A549 (cell line): ENCODE measurements around the gene GRHL1. TPM values are rescaled to one million over a fixed set of nuclear protein-coding genes. Genes with fewer than 3 reads are reported as not detected.

Source experiments
- ATAC-seq, 2 experiments: fragments of 200-7000 bp in 1 of 2; fragments of >200 bp in 1 of 2; cut with Nextera tagmentation in 1 of 2; cut with Tn5 transposase in 1 of 2; 3 replicates each; pipeline versions ENCODE4 v1.8.0 to v1.9.1; 2018 to 2020; ENCODE audit warnings: mild to moderate bottlenecking in 1 of 2, moderate library complexity in 1 of 2
- CTCF ChIA-PET: fragments of 300-600 bp; sonication (Branson Sonifier 250); formaldehyde crosslinking; extraction: SDS; loops from one replicate; lab custom pipeline; 2021; ENCODE audit warnings: antibody characterized with exemption, inconsistent platforms; lab: Yijun Ruan, JAX
- POLR2A ChIA-PET: fragments of 350-600 bp; formaldehyde crosslinking; extraction: SDS; loops from one replicate; lab custom pipeline; 2021; ENCODE audit warnings: antibody characterized with exemption, inconsistent platforms; lab: Yijun Ruan, JAX
- DNase-seq, 2 experiments: peaks; one replicate each; pipeline versions ENCODE4 v3.0.0 to v3.0.0-alpha.2; 2011 to 2016; ENCODE audit warnings: low read depth in 1 of 2, low spot score in 1 of 2
- FAIRE-seq: peaks from 2 replicates; lab custom pipeline; 2011; peaks lifted over from hg19 to GRCh38; lab: Jason Lieb, UNC
- H3K27ac ChIP-seq, 2 experiments: fragments of >200 bp; sonication (Bioruptor Twin); formaldehyde crosslinking; 3 replicates each; pipeline ENCODE4 v1.5.1; 2016 to 2017
- H3K4me1 ChIP-seq: fragments of >200 bp; sonication (Bioruptor Twin); formaldehyde crosslinking; 3 replicates; pipeline ENCODE4 v1.6.1; 2016
- H3K4me2 ChIP-seq: fragments of >200 bp; sonication (Bioruptor Twin); formaldehyde crosslinking; 3 replicates; pipeline ENCODE4 v1.6.1; 2016
- H3K4me3 ChIP-seq: fragments of >200 bp; sonication (Bioruptor Twin); formaldehyde crosslinking; 3 replicates; pipeline ENCODE4 v1.5.1; 2016
- H3K9me3 ChIP-seq: fragments of >200 bp; sonication (Bioruptor Twin); formaldehyde crosslinking; 3 replicates; pipeline ENCODE4 v1.6.1; 2016
- CBX2 ChIP-seq: fragments of 200-600 bp; sonication (generic); IDR thresholded peaks from 2 replicates; pipeline ENCODE4 v1.6.1; 2016; ENCODE audit warnings: low read depth, mild to moderate bottlenecking, borderline replicate concordance
- CEBPB ChIP-seq, 2 experiments: fragments of >200 bp in 1 of 2; sonication (Bioruptor Twin) in 1 of 2; formaldehyde crosslinking in 1 of 2; IDR thresholded peaks; 2 replicates each; pipeline ENCODE4 v1.6.1; 2012 to 2016
- CHD2 ChIP-seq: fragments of 150-350 bp; IDR thresholded peaks from 2 replicates; pipeline ENCODE4 v1.6.1; 2014; ENCODE audit warnings: low read length; ENCODE audit not compliant: partially characterized antibody
- EHF ChIP-seq: fragments of 250-450 bp; sonication (Bioruptor Pico); IDR thresholded peaks from 2 replicates; pipeline ENCODE4 v1.5.0; 2020; ENCODE audit warnings: mild to moderate bottlenecking
- ELK1 ChIP-seq: fragments of 150-350 bp; IDR thresholded peaks from 2 replicates; pipeline ENCODE4 v1.6.1; 2014; ENCODE audit warnings: low read depth, mild to moderate bottlenecking, low read length
- EP300 ChIP-seq, 2 experiments: fragments of >200 bp; sonication (Bioruptor Twin); formaldehyde crosslinking; IDR thresholded peaks; 2 replicates in 1 of 2; 3 replicates in 1 of 2; pipeline ENCODE4 v1.6.1; 2016 to 2017
- ESRRA ChIP-seq: fragments of 150-350 bp; IDR thresholded peaks from 2 replicates; pipeline ENCODE4 v1.6.1; 2014; ENCODE audit warnings: mild to moderate bottlenecking, low read length, borderline replicate concordance
- FOSL2 ChIP-seq, 2 experiments: fragments of 450-650 bp in 1 of 2; fragments of >200 bp in 1 of 2; sonication (Bioruptor Twin) in 1 of 2; formaldehyde crosslinking; IDR thresholded peaks; 2 replicates each; pipeline versions ENCODE4 v1.5.0 to v1.6.1; 2016 to 2020; ENCODE audit warnings: mild to moderate bottlenecking in 1 of 2, moderate library complexity in 1 of 2
- GATA3 ChIP-seq: IDR thresholded peaks from 2 replicates; pipeline ENCODE4 v1.6.1; 2012; ENCODE audit warnings: borderline replicate concordance
- HEYL ChIP-seq: fragments of 250-450 bp; sonication (Bioruptor Pico); IDR thresholded peaks from 2 replicates; pipeline ENCODE4 v1.8.0; 2021; ENCODE audit warnings: mild to moderate bottlenecking, moderate library complexity
- JUNB ChIP-seq: fragments of >200 bp; sonication (Bioruptor Twin); formaldehyde crosslinking; IDR thresholded peaks from 2 replicates; pipeline ENCODE4 v1.6.1; 2016
- KDM1A ChIP-seq: fragments of 200-600 bp; sonication (generic); IDR thresholded peaks from 2 replicates; pipeline ENCODE4 v1.6.1; 2016; ENCODE audit warnings: low read depth, mild to moderate bottlenecking
- KDM5A ChIP-seq: fragments of 200-600 bp; sonication (generic); IDR thresholded peaks from 2 replicates; pipeline ENCODE4 v1.6.1; 2016; ENCODE audit warnings: antibody characterized with exemption, mild to moderate bottlenecking
- MAFK ChIP-seq: fragments of 450-650 bp; IDR thresholded peaks from 2 replicates; pipeline ENCODE4 v1.6.1; 2014; ENCODE audit not compliant: partially characterized antibody
- MAZ ChIP-seq: fragments of 150-350 bp; IDR thresholded peaks from 2 replicates; pipeline ENCODE4 v1.6.1; 2014; ENCODE audit warnings: antibody characterized with exemption, low read depth, low read length, borderline replicate concordance
- NFE2L2 ChIP-seq: fragments of 150-350 bp; conservative IDR thresholded peaks from 2 replicates; pipeline ENCODE4 v1.6.1; 2014; ENCODE audit warnings: low read length
- NPAS2 ChIP-seq: fragments of 250-450 bp; sonication (Bioruptor Pico); IDR thresholded peaks from 2 replicates; pipeline ENCODE4 v1.8.0; 2022; ENCODE audit warnings: mild to moderate bottlenecking, moderate library complexity, borderline replicate concordance
- NR3C1 ChIP-seq: fragments of >200 bp; sonication (Bioruptor Twin); formaldehyde crosslinking; IDR thresholded peaks from 3 replicates; pipeline ENCODE4 v1.6.1; 2017
- POLR2A ChIP-seq: IDR thresholded peaks from 2 replicates; pipeline ENCODE4 v1.6.1; 2012; ENCODE audit warnings: mild to moderate bottlenecking, low read length
- RARB ChIP-seq: fragments of 250-450 bp; sonication (Bioruptor Pico); IDR thresholded peaks from 2 replicates; pipeline ENCODE4 v1.8.0; 2021; ENCODE audit warnings: mild to moderate bottlenecking, moderate library complexity
- RFX5 ChIP-seq: fragments of 450-650 bp; IDR thresholded peaks from 2 replicates; pipeline ENCODE4 v1.7.1; 2014; ENCODE audit warnings: antibody characterized with exemption, mild to moderate bottlenecking, moderate library complexity
- RNF2 ChIP-seq: fragments of 200-600 bp; sonication (generic); IDR thresholded peaks from 2 replicates; pipeline ENCODE4 v1.6.1; 2016; ENCODE audit warnings: low read depth, mild to moderate bottlenecking, antibody characterized with exemption, moderate library complexity, borderline replicate concordance
- SREBF2 ChIP-seq: fragments of 450-650 bp; IDR thresholded peaks from 2 replicates; pipeline ENCODE4 v1.6.1; 2014; ENCODE audit warnings: mild to moderate bottlenecking, moderate library complexity
- TFCP2L1 ChIP-seq: fragments of 250-450 bp; sonication (Bioruptor Pico); IDR thresholded peaks from 2 replicates; pipeline ENCODE4 v1.5.0; 2021; ENCODE audit warnings: mild to moderate bottlenecking
- TP53 ChIP-seq: fragments of 250-450 bp; sonication (Bioruptor Pico); IDR thresholded peaks from 2 replicates; pipeline ENCODE4 v1.5.0; 2021; ENCODE audit warnings: mild to moderate bottlenecking, moderate library complexity
- ZSCAN20 ChIP-seq: fragments of 250-450 bp; sonication (Bioruptor Pico); IDR thresholded peaks from 2 replicates; pipeline ENCODE4 v1.8.0; 2022; ENCODE audit warnings: mild to moderate bottlenecking, moderate library complexity
- WGBS: methylation state at CpG from one replicate; pipeline ENCODE4 v1.1.6; 2017; ENCODE audit errors: missing lambda C conversion rate; 5-methylcytosine and 5-hydroxymethylcytosine counted together
- polyA plus RNA-seq, 4 experiments: library from polyadenylated mRNA; depleted of rRNA in 3 of 4; stranded (reverse); fragments of >200 nt; fragmentation: RNase III in 1 of 4; extraction: RNeasy Plus Mini Kit Qiagen cat#74134 plus additional on column Dnase treatment in 1 of 4; gene quantifications; 2 replicates in 3 of 4; 3 replicates in 1 of 4; pipeline ENCODE4 v1.2.3, GENCODE V29; 2011 to 2017
- TF ChIP-seq, protein P1 (sequence below): fragments of >200 bp; sonication (Bioruptor Twin); formaldehyde crosslinking; IDR thresholded peaks from 3 replicates; pipeline ENCODE4 v1.5.1; 2016
- TF ChIP-seq, protein P2 (sequence below): IDR thresholded peaks from 2 replicates; pipeline ENCODE4 v1.6.1; 2012; ENCODE audit warnings: low read depth, borderline replicate concordance
- TF ChIP-seq, protein P3 (sequence below): fragments of >200 bp; sonication (Bioruptor Twin); formaldehyde crosslinking; IDR thresholded peaks from 3 replicates; pipeline ENCODE4 v1.6.1; 2016
- TF ChIP-seq, protein P4 (sequence below): fragments of 450-650 bp; IDR thresholded peaks from 2 replicates; pipeline ENCODE4 v1.6.1; 2014; ENCODE audit warnings: antibody characterized with exemption

Gene GRHL1
- polyA plus RNA-seq, 2 of the 4 experiments (the other 2 are of a cell fraction), result 0.68 to 1.2 TPM

DNA sequence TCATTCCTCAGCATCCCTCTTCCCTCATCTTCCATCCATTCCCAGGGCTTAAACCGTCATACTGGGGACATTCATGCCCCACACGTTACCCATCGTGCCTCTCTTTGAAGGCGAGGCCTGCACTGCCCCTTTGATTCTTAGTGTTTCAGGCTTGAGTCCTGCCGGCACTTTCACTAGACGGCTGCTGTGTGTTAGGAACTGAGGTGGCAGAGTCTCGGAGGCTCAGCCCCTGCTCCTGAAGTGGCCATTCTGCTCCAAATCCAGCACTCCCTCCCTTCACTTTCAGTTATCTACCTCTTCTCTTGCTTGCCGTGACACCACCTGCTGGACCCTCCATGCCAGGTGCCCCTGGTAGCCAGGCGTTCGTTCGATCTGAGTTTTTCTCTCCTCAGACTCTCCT is 43.0 kb downstream of the GRHL1 start:
- H3K4me1 ChIP-seq, result no peaks in the 10 kb centered on the region
- no peak for FAIRE-seq
- no peak overlapping the region for H3K27ac ChIP-seq
- WGBS, result 92% methylated on average over 11 of the region's 11 CpGs
- H3K4me3 ChIP-seq, result no peak overlapping the region
- CTCF ChIA-PET, result interaction anchor here (7.1 kb wide), 1 partner anchor 12 kb away, joined by 58 read pairs; no protein-coding TSS in a partner anchor
- H3K4me2 ChIP-seq, result no peak overlapping the region
- ATAC-seq, result no peak
- POLR2A ChIA-PET, result no interaction called here
- H3K9me3 ChIP-seq, result no peaks in the 10 kb centered on the region
- no peak for DNase-seq
- TF ChIP-seq CHD2 (no peak), MAFK (no peak), NR3C1 (no peak), TFCP2L1 (CRISPR knock-in tag) (no peak), FOSL2 (IDR thresholded peaks at IDR 0.05) (no peak), FOSL2 (CRISPR knock-in tag; IDR thresholded peaks at IDR 0.05) (no peak), RARB (no peak), ESRRA (no peak), NFE2L2 (no peak), HEYL (no peak), EHF (no peak), GATA3 (no peak), RNF2 (no peak), SREBF2 (no peak)
- TF ChIP-seq, protein P1, sequence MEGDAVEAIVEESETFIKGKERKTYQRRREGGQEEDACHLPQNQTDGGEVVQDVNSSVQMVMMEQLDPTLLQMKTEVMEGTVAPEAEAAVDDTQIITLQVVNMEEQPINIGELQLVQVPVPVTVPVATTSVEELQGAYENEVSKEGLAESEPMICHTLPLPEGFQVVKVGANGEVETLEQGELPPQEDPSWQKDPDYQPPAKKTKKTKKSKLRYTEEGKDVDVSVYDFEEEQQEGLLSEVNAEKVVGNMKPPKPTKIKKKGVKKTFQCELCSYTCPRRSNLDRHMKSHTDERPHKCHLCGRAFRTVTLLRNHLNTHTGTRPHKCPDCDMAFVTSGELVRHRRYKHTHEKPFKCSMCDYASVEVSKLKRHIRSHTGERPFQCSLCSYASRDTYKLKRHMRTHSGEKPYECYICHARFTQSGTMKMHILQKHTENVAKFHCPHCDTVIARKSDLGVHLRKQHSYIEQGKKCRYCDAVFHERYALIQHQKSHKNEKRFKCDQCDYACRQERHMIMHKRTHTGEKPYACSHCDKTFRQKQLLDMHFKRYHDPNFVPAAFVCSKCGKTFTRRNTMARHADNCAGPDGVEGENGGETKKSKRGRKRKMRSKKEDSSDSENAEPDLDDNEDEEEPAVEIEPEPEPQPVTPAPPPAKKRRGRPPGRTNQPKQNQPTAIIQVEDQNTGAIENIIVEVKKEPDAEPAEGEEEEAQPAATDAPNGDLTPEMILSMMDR, result no peak
- TF ChIP-seq, protein P2, sequence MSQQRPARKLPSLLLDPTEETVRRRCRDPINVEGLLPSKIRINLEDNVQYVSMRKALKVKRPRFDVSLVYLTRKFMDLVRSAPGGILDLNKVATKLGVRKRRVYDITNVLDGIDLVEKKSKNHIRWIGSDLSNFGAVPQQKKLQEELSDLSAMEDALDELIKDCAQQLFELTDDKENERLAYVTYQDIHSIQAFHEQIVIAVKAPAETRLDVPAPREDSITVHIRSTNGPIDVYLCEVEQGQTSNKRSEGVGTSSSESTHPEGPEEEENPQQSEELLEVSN, result no peak

DNA sequence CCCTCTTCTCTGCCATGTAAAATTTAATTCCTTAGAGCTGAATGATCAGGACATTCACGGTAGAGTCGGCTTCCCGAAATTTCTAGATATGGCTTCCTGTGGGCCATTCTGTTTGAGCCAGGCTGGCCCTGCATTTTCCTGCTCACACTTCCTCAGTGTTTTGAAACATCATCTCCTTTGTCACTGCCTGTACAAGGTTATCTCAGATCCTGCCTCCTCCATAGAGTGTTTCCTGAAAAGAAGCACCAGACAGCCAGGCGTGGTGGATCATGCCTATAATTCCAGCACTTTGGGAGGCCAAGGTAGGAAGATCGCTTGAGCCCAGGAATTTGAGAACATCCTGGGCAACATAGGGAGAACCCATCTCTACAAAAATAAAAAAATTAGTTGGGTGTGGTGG is 43.6 kb downstream of the GRHL1 start:
- POLR2A ChIA-PET, result no interaction called here
- TF ChIP-seq CEBPB (IDR thresholded peaks at IDR 0.05), result no peak
- TF ChIP-seq RNF2, result no peak
- no peak for TF ChIP-seq CBX2
- no peak for TF ChIP-seq POLR2A
- no peak for TF ChIP-seq SREBF2
- TF ChIP-seq RFX5, result no peak
- TF ChIP-seq KDM5A, result no peak
- no peak for TF ChIP-seq TFCP2L1 (CRISPR knock-in tag)
- TF ChIP-seq, protein P3, sequence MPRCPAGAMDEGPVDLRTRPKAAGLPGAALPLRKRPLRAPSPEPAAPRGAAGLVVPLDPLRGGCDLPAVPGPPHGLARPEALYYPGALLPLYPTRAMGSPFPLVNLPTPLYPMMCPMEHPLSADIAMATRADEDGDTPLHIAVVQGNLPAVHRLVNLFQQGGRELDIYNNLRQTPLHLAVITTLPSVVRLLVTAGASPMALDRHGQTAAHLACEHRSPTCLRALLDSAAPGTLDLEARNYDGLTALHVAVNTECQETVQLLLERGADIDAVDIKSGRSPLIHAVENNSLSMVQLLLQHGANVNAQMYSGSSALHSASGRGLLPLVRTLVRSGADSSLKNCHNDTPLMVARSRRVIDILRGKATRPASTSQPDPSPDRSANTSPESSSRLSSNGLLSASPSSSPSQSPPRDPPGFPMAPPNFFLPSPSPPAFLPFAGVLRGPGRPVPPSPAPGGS, result no peak
- TF ChIP-seq TP53 (CRISPR knock-in tag), result no peak
- TF ChIP-seq NFE2L2, result no peak
- DNase-seq (no peak), FAIRE-seq (no peak), ATAC-seq (no peak)
- no peaks in the 10 kb centered on the region for H3K9me3 ChIP-seq
- no peak overlapping the region for H3K27ac ChIP-seq
- H3K4me1 ChIP-seq, result no peaks in the 10 kb centered on the region
- H3K4me3 ChIP-seq, result no peak overlapping the region
- H3K4me2 ChIP-seq, result no peak overlapping the region
- 89% methylated on average over 5 of the region's 5 CpGs for WGBS
- CTCF ChIA-PET, result interaction anchor here (2.2 to 7.1 kb wide), 2 partner anchors 12 to 182 kb away, joined by 10 to 58 read pairs; no protein-coding TSS in a partner anchor

DNA sequence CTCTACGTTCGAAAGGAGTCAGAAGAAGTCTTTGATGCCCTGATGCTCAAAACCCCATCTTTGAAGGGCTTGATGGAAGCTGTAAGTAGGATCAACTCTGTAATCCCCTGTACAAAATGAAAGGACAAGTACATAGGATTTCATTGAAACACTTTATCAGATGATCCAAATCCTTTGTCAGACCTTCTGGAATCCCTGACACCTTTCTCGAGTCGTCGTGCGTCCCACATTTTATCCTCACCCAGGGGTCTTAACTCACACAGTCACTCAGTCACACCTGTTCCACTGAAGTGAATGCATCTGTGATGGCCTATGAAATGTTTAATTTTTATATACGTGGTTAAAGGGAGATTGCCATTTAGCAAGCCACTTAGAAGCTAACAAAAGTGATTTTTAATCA is 44.8 kb downstream of the GRHL1 start:
- POLR2A ChIA-PET, result no interaction called here
- Histone ChIP-seq H3K9me3 (no peaks in the 10 kb centered on the region), H3K4me2 (no peak overlapping the region), H3K4me3 (no peak overlapping the region), H3K27ac (no peak overlapping the region), H3K4me1 (no peaks in the 10 kb centered on the region)
- ATAC-seq (no peak), FAIRE-seq (no peak), DNase-seq (no peak)
- CTCF ChIA-PET, result interaction anchor here (0.9 to 7.1 kb wide), 5 partner anchors 13 to 439 kb away, joined by 3 to 58 read pairs (median 4); no protein-coding TSS in a partner anchor
- 83% methylated on average over 7 of the region's 7 CpGs for WGBS
- TF ChIP-seq EP300 (IDR thresholded peaks at IDR 0.05) (no peak), NPAS2 (CRISPR knock-in tag) (no peak), KDM1A (no peak), ELK1 (no peak), FOSL2 (IDR thresholded peaks at IDR 0.05) (no peak), FOSL2 (CRISPR knock-in tag; IDR thresholded peaks at IDR 0.05) (no peak), MAZ (no peak), ZSCAN20 (CRISPR knock-in tag) (no peak), JUNB (no peak)
- TF ChIP-seq, protein P4, sequence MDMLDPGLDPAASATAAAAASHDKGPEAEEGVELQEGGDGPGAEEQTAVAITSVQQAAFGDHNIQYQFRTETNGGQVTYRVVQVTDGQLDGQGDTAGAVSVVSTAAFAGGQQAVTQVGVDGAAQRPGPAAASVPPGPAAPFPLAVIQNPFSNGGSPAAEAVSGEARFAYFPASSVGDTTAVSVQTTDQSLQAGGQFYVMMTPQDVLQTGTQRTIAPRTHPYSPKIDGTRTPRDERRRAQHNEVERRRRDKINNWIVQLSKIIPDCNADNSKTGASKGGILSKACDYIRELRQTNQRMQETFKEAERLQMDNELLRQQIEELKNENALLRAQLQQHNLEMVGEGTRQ, result no peak
- TF ChIP-seq, protein P2, result no peak
